ENCODE data around the gene HLA-F. TPM values are rescaled to one million over a fixed set of nuclear protein-coding genes. Genes with fewer than 3 reads are reported as not detected.

Gene HLA-F
- total RNA-seq, 1 donor from 2014 or later = 2.5 TPM

GRCh38 chr6:29747688-29748250, 24.5 kb downstream of the HLA-F start:
- H3K4me3 ChIP-seq (ENCODE audit: low read depth, low read length) = peak overlapping the region; percentile 90
- no peak for DNase-seq (ENCODE audit: low read depth)
- no peak for TF ChIP-seq CTCF (conservative IDR thresholded peaks at IDR 0.05; ENCODE audit: low read depth, low read length)

- TF ChIP-seq CTCF (conservative IDR thresholded peaks at IDR 0.05; ENCODE audit: low read depth, low read length) = no peak
- peak overlapping the region; percentile 90 for H3K4me3 ChIP-seq (ENCODE audit: low read depth, low read length)
- no peak for DNase-seq (ENCODE audit: low read depth)
These were observed 25.4 kb downstream of the HLA-F start for GRCh38 chr6:29748391-29749307.

GRCh38 chr6:29749308-29749662, 26.1 kb downstream of the HLA-F start:
- DNase-seq (ENCODE audit: low read depth) = no peak
- TF ChIP-seq CTCF (conservative IDR thresholded peaks at IDR 0.05; ENCODE audit: low read depth, low read length) = no peak
- peak overlapping the region; percentile 90 for H3K4me3 ChIP-seq (ENCODE audit: low read depth, low read length)

- TF ChIP-seq CTCF (conservative IDR thresholded peaks at IDR 0.05; ENCODE audit: low read depth, low read length) = no peak
- DNase-seq (ENCODE audit: low read depth) = no peak
- no peak overlapping the region for H3K4me3 ChIP-seq (ENCODE audit: low read depth, low read length)
These were observed 26.4 kb downstream of the HLA-F start for GRCh38 chr6:29749668-29750067.

- TF ChIP-seq CTCF (conservative IDR thresholded peaks at IDR 0.05; ENCODE audit: low read depth, low read length) = no peak
- DNase-seq (ENCODE audit: low read depth) = no peak
- no peak overlapping the region for H3K4me3 ChIP-seq (ENCODE audit: low read depth, low read length)
These were observed 27.5 kb downstream of the HLA-F start for GRCh38 chr6:29750709-29751108.

- TF ChIP-seq CTCF (conservative IDR thresholded peaks at IDR 0.05; ENCODE audit: low read depth, low read length) = no peak
- no peak for DNase-seq (ENCODE audit: low read depth)
- H3K4me3 ChIP-seq (ENCODE audit: low read depth, low read length) = no peak overlapping the region
These were observed 28.2 kb downstream of the HLA-F start for GRCh38 chr6:29751480-29751879.
